Osteoblast (primary cell): ENCODE data around the gene SH3D21. TPM values are rescaled to one million over a fixed set of nuclear protein-coding genes. Genes with fewer than 3 reads are reported as not detected.

ENCODE experiments used
- DNase-seq: peaks from one replicate; pipeline ENCODE4 v3.0.0; 2011; ENCODE audit warnings: low spot score, mixed read lengths; ENCODE audit not compliant: insufficient read length; ENCODE audit errors: missing footprints
- H2AFZ ChIP-seq: 2 replicates; pipeline ENCODE4 v1.6.0; 2011; ENCODE audit warnings: mild to moderate bottlenecking, low read length
- H3K27ac ChIP-seq: 2 replicates; pipeline ENCODE4 v1.5.1; 2011; ENCODE audit warnings: mild to moderate bottlenecking, low read depth, low read length, moderate library complexity
- H3K27me3 ChIP-seq: 2 replicates; pipeline ENCODE4 v1.6.0; 2012; ENCODE audit warnings: mild to moderate bottlenecking, control low read depth, inconsistent platforms, low read length, moderate library complexity; ENCODE audit not compliant: insufficient read depth
- H3K36me3 ChIP-seq: 2 replicates; pipeline ENCODE4 v1.5.1; 2011; ENCODE audit warnings: mild to moderate bottlenecking, low read length, control low read depth, moderate library complexity; ENCODE audit not compliant: insufficient read depth
- H3K4me1 ChIP-seq: 2 replicates; pipeline ENCODE4 v1.5.1; 2011; ENCODE audit warnings: mild to moderate bottlenecking, low read length, control low read depth, moderate library complexity; ENCODE audit not compliant: insufficient read depth
- H3K4me2 ChIP-seq: 2 replicates; pipeline ENCODE4 v1.6.0; 2011; ENCODE audit warnings: mild to moderate bottlenecking, low read length; ENCODE audit not compliant: insufficient read depth
- H3K4me3 ChIP-seq: fragments of 200-600 bp; sonication (generic); 3 replicates; pipeline ENCODE4 v1.5.1; 2012; ENCODE audit warnings: mild to moderate bottlenecking, low read length, inconsistent platforms; ENCODE audit not compliant: insufficient read depth
- H3K79me2 ChIP-seq: 2 replicates; pipeline ENCODE4 v1.6.0; 2012; ENCODE audit warnings: mild to moderate bottlenecking, low read length, control low read depth, inconsistent platforms; ENCODE audit not compliant: insufficient read depth
- H3K9me3 ChIP-seq: 2 replicates; pipeline ENCODE4 v1.5.1; 2011; ENCODE audit warnings: low read depth, low read length, control low read depth
- H4K20me1 ChIP-seq: 2 replicates; pipeline ENCODE4 v1.6.0; 2012; ENCODE audit warnings: mild to moderate bottlenecking, low read length, control low read depth; ENCODE audit not compliant: insufficient read depth
- total RNA-seq: library from RNA; depleted of rRNA; stranded (reverse); fragments of >200 nt; gene quantifications from 2 replicates; pipeline ENCODE4 v1.2.3, GENCODE V29; 2012
- TF ChIP-seq, protein P1 (sequence below): IDR thresholded peaks from 2 replicates; pipeline ENCODE4 v1.5.1; 2011; ENCODE audit warnings: mild to moderate bottlenecking, low read depth, low read length, moderate library complexity; ENCODE audit errors: extremely low read depth

SH3D21 gene
- total RNA-seq, 1 donor = 2.2 TPM

GRCh38 chr1:36366091-36366661 lies 60.0 kb downstream of the SH3D21 start:
- peak; percentile 81 for DNase-seq
- no peak overlapping the region for H2AFZ ChIP-seq
- no peaks in the 10 kb centered on the region for H3K9me3 ChIP-seq
- TF ChIP-seq, protein P1, sequence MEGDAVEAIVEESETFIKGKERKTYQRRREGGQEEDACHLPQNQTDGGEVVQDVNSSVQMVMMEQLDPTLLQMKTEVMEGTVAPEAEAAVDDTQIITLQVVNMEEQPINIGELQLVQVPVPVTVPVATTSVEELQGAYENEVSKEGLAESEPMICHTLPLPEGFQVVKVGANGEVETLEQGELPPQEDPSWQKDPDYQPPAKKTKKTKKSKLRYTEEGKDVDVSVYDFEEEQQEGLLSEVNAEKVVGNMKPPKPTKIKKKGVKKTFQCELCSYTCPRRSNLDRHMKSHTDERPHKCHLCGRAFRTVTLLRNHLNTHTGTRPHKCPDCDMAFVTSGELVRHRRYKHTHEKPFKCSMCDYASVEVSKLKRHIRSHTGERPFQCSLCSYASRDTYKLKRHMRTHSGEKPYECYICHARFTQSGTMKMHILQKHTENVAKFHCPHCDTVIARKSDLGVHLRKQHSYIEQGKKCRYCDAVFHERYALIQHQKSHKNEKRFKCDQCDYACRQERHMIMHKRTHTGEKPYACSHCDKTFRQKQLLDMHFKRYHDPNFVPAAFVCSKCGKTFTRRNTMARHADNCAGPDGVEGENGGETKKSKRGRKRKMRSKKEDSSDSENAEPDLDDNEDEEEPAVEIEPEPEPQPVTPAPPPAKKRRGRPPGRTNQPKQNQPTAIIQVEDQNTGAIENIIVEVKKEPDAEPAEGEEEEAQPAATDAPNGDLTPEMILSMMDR = no peak
- H4K20me1 ChIP-seq = peaks cover 13% of the 10 kb centered on the region
- peak overlapping the region; percentile 18 for H3K4me2 ChIP-seq
- H3K4me1 ChIP-seq = peaks cover 23% of the 10 kb centered on the region
- H3K36me3 ChIP-seq = peaks cover 31% of the 10 kb centered on the region
- peak overlapping the region; percentile 21 for H3K27ac ChIP-seq
- peaks cover 79% of the 10 kb centered on the region for H3K79me2 ChIP-seq
- H3K27me3 ChIP-seq = no peaks in the 10 kb centered on the region
- H3K4me3 ChIP-seq = no peak overlapping the region

DNA sequence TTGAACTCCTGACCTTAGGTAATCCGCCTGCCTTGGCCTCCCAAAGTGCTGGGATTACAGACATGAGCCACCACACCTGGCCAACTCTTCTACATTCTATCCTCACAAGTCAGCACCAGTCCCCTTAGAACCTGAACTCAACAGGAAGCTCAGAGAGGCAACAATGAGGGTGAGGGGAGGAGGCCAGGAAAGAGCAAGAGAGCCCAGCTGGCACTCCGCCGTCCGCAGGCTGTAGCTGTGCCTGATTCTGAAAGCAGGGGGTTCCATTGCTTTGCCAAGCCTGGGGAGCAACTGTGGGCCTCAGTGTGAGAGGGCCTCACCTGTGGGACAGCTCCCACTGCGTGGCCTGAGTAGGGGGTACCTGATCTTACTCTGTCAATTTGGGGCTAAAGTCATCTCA lies 60.9 kb downstream of the SH3D21 start:
- H3K4me2 ChIP-seq = no peak overlapping the region
- no peaks in the 10 kb centered on the region for H3K27me3 ChIP-seq
- H3K27ac ChIP-seq = peak overlapping the region; percentile 39
- no peak overlapping the region for H2AFZ ChIP-seq
- H3K79me2 ChIP-seq = peaks cover 76% of the 10 kb centered on the region
- DNase-seq = no peak
- peaks cover 13% of the 10 kb centered on the region for H4K20me1 ChIP-seq
- no peak overlapping the region for H3K4me3 ChIP-seq
- H3K36me3 ChIP-seq = peaks cover 31% of the 10 kb centered on the region
- TF ChIP-seq, protein P1 = no peak
- no peaks in the 10 kb centered on the region for H3K9me3 ChIP-seq
- H3K4me1 ChIP-seq = peaks cover 25% of the 10 kb centered on the region

DNA sequence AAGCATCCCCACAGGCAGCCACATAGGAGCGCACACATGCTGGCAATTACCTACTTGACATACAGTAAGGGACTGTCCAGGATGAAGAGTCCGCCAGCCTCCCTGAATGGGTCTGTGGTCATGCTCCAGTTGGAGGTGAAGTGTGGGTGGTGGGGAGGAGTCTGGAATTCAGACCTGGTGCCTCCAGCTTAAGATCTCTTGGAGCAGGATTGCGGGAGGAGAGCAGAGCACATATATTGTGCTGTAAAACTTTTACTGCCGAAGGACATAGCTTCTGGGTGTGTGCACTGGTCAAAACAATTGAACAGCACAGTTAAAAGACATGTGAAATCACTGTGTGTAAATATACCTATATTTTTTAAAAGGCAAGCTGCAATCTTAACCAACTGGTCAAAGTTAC lies 61.6 kb downstream of the SH3D21 start:
- DNase-seq = no peak
- Histone ChIP-seq H3K79me2 (peaks cover 75% of the 10 kb centered on the region), H4K20me1 (peaks cover 13% of the 10 kb centered on the region), H3K4me1 (peaks cover 33% of the 10 kb centered on the region), H3K4me3 (no peak overlapping the region), H3K4me2 (no peak overlapping the region), H3K27me3 (no peaks in the 10 kb centered on the region), H3K36me3 (peaks cover 23% of the 10 kb centered on the region), H3K9me3 (no peaks in the 10 kb centered on the region), H2AFZ (no peak overlapping the region), H3K27ac (peak overlapping the region; percentile 39)
- TF ChIP-seq, protein P1 = no peak

DNA sequence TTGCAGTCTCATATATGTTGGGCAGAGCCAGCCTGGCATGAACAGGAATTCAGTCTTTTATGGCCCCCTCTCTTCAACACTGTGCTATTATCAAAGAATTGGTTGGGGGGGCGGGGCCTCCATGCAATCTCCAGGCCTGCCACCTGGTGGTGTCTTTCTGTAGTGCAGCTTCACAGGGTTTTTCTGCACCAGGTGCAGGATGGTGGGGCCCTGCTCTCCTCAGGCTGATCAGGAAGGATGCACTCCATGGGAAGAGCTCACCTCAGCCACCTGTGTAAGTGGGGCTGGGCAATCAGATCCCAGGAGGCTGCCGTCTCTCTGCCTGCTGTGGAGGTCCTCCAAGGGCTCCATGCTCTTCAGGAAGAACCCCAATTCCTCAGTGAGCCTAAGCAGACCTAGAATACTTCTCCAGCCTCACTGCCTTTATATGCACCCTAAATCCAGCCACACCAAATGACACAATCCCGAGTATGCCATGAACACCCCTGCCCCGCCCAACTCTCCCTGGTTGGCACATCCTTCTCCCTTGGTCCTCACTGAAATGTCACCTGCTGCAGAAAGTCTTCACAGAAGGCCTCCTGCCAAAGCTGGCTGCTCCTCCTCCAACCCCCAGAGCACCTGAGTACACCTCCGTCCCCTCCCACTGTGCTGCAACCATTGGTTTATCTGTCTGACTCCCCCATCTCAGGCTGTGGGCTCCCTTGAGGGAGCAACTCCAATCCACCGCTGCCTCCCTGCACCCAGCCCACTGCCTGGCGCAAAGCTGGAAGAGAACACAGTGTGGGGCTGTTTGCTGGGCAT lies 63.1 kb downstream of the SH3D21 start:
- peak; percentile 90 for DNase-seq
- no peak overlapping the region for H3K4me3 ChIP-seq
- no peak overlapping the region for H2AFZ ChIP-seq
- H3K9me3 ChIP-seq = no peaks in the 10 kb centered on the region
- H3K4me2 ChIP-seq = no peak overlapping the region
- H3K27ac ChIP-seq = peak overlapping the region; percentile 46
- peaks cover 47% of the 10 kb centered on the region for H3K4me1 ChIP-seq
- peaks cover 66% of the 10 kb centered on the region for H3K79me2 ChIP-seq
- H3K36me3 ChIP-seq = peaks cover 18% of the 10 kb centered on the region
- H4K20me1 ChIP-seq = peaks cover 21% of the 10 kb centered on the region
- TF ChIP-seq, protein P1 = peak; percentile 92
- no peaks in the 10 kb centered on the region for H3K27me3 ChIP-seq

Other genes with a start within 250 kb of the SH3D21 start
- gene TEKT2, start 222.3 kb upstream of the SH3D21 start, total RNA-seq = 0.29 TPM in 1 of 2 replicates, not detected in the other
- 20.6 and 24.2 TPM in 2 replicates for gene ADPRS, start 217.5 kb upstream of the SH3D21 start, total RNA-seq
- 12.7 and 15.2 TPM in 2 replicates for gene COL8A2, start 181.1 kb upstream of the SH3D21 start, total RNA-seq
- gene TRAPPC3, start 156.9 kb upstream of the SH3D21 start, total RNA-seq = 93.4 and 111 TPM in 2 replicates
- 106 and 132 TPM in 2 replicates for gene MAP7D1, start 150.2 kb upstream of the SH3D21 start, total RNA-seq
- 127 and 137 TPM in 2 replicates for gene THRAP3, start 81.9 kb upstream of the SH3D21 start, total RNA-seq
- 119 and 135 TPM in 2 replicates for gene EVA1B, start 17.3 kb downstream of the SH3D21 start, total RNA-seq
- gene STK40, start 79.6 kb downstream of the SH3D21 start, total RNA-seq = 11.9 and 12.4 TPM in 2 replicates
- 4.4 and 6.2 TPM in 2 replicates for gene LSM10, start 91.5 kb downstream of the SH3D21 start, total RNA-seq
- 14.5 and 15.6 TPM in 2 replicates for gene OSCP1, start 144.1 kb downstream of the SH3D21 start, total RNA-seq
- 77.1 and 77.2 TPM in 2 replicates for gene MRPS15, start 158.0 kb downstream of the SH3D21 start, total RNA-seq
- not detected in 2 replicates for gene CSF3R, start 176.5 kb downstream of the SH3D21 start, total RNA-seq